ENCODE data around the gene CCNI2. TPM values are rescaled to one million over a fixed set of nuclear protein-coding genes. Genes with fewer than 3 reads are reported as not detected.

CCNI2 gene
- total RNA-seq, 1 donor from 2014 or later: not detected

DNA sequence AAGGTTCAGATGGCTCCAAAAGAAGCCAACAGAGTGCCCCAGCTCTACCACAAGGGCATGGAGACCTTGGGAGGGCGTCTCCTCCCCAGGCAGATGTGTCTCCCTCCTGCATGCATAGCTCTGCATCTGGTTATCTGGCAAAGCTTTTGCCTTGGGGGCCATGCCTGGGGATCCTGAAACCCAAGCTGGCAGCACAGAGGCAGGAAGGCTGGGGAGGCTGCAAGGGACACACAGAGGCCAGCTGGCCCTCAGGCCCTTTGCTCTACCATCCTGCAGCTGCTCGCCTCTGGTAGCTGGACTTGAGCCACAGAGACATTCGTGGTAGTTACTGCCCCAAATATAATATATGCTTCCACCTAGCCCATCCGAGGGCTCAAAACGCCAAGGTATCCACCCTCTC is 25.9 kb downstream of the CCNI2 start:
- DNase-seq (ENCODE audit: low spot score in 2 of 2): no peak
- peak overlapping the region; percentile 87 to 96 for H3K27ac ChIP-seq
- no peaks in the 10 kb centered on the region for H3K36me3 ChIP-seq
- H3K4me3 ChIP-seq: no peak overlapping the region
- H3K27me3 ChIP-seq: no peaks in the 10 kb centered on the region
- intact Hi-C loops (cut with DNase I): no loop called here
- TF ChIP-seq, protein P1, sequence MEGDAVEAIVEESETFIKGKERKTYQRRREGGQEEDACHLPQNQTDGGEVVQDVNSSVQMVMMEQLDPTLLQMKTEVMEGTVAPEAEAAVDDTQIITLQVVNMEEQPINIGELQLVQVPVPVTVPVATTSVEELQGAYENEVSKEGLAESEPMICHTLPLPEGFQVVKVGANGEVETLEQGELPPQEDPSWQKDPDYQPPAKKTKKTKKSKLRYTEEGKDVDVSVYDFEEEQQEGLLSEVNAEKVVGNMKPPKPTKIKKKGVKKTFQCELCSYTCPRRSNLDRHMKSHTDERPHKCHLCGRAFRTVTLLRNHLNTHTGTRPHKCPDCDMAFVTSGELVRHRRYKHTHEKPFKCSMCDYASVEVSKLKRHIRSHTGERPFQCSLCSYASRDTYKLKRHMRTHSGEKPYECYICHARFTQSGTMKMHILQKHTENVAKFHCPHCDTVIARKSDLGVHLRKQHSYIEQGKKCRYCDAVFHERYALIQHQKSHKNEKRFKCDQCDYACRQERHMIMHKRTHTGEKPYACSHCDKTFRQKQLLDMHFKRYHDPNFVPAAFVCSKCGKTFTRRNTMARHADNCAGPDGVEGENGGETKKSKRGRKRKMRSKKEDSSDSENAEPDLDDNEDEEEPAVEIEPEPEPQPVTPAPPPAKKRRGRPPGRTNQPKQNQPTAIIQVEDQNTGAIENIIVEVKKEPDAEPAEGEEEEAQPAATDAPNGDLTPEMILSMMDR (IDR thresholded peaks at IDR 0.05): no peak
- no peaks in the 10 kb centered on the region for H3K9me3 ChIP-seq
- H3K4me1 ChIP-seq: peaks cover 37 to 57% of the 10 kb centered on the region in 2 donors

DNA sequence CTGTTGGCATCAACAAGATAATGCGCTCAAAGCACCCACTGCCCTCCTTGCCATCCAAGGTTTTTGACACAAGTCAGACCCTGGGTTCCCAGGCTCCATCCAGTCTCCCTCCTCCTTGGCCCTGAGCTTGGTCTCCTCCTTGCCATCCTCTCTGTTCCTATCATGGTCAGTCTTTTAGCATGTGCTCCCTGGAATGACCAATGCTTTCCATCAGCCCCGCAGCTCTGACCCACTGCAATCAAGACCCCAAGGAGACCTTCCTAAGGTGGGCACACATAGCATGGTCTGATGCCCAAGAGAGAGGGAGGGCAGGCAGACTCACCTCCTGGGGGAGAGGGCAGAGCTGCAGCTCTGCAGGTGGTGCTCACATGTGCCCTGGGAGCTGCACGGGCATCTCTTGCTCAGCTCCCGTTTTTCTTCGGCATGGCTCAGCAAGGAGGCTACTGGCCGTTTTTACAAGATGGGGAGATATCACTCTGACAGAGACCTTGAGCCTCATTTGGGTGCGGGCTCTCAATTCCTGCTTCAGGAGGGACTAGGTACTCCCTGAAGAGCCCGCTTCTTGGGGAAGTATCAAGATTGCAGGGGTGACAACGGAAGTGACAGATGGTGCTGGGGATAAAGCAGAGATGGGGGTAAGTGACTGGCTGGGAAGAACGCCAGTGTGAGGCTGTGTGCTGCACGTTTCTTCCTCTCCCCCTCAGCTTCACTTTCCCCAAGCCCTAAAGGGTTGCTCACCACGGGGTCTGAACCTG is 26.6 kb downstream of the CCNI2 start:
- DNase-seq (ENCODE audit: low spot score in 2 of 2): no peak
- H3K4me3 ChIP-seq: peak overlapping the region in 1 of 2 donors; percentile 66
- no peaks in the 10 kb centered on the region for H3K9me3 ChIP-seq
- H3K36me3 ChIP-seq: no peaks in the 10 kb centered on the region
- no peaks in the 10 kb centered on the region for H3K27me3 ChIP-seq
- TF ChIP-seq, protein P1 (IDR thresholded peaks at IDR 0.05): no peak
- H3K4me1 ChIP-seq: peaks cover 31 to 50% of the 10 kb centered on the region in 2 donors
- H3K27ac ChIP-seq: peak overlapping the region; percentile 87 to 96
- intact Hi-C loops (cut with DNase I): no loop called here

DNA sequence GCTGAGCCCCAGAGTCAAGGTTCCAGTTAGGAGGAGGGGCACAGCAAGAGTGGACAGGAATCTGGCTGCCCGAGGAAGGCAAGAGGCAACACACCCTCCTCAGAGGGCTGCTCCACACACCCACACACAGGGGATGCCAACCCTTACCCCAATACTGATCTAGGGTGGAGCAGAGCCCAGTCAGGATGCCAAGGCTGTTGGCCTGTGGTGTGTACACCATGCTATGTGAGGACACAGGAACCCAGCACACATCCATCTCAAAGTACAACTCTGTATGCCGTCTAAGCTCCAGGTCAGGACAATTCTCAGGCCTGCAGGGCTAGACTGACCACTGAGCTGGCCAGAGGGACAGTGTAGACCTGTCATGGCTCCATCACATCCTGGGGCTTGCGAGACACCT is 27.2 kb downstream of the CCNI2 start:
- H3K27me3 ChIP-seq: no peaks in the 10 kb centered on the region
- TF ChIP-seq, protein P1 (IDR thresholded peaks at IDR 0.05): no peak
- H3K9me3 ChIP-seq: no peaks in the 10 kb centered on the region
- peak overlapping the region in 1 of 2 donors; percentile 66 for H3K4me3 ChIP-seq
- intact Hi-C loops (cut with DNase I): no loop called here
- H3K4me1 ChIP-seq: peaks cover 25 to 44% of the 10 kb centered on the region in 2 donors
- DNase-seq (ENCODE audit: low spot score in 2 of 2): no peak
- H3K36me3 ChIP-seq: no peaks in the 10 kb centered on the region
- H3K27ac ChIP-seq: peak overlapping the region; percentile 87 to 96

DNA sequence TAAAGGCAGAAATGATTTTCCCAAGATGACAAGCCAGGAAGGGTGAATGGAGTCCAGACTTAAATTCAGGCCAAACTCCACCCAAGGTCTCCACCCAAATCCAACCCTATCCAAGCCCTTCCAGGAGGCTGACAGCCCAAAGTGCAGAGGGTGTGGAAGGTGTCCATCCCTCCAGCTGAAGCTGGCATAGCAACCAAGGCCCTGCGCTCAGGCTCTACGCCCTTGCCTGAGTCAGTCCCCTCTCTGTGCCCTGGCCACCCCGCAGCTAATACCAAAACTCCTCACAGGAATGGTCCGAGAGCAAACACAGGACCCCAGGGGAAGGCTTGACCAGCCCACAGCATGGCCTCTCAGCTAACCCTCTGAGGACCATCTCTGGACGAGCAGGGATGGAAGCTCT is 27.7 kb downstream of the CCNI2 start:
- H3K4me3 ChIP-seq: peak overlapping the region in 1 of 2 donors; percentile 66
- intact Hi-C loops (cut with DNase I): loop anchor here (5.0 kb wide), 2 partner anchors 37 to 38 kb away; partner anchors contain the start of genes KIF3A and SOWAHA
- no peaks in the 10 kb centered on the region for H3K9me3 ChIP-seq
- no peak for DNase-seq (ENCODE audit: low spot score in 2 of 2)
- TF ChIP-seq, protein P1 (IDR thresholded peaks at IDR 0.05): no peak
- no peaks in the 10 kb centered on the region for H3K27me3 ChIP-seq
- H3K27ac ChIP-seq: peak overlapping the region; percentile 87 to 96
- no peaks in the 10 kb centered on the region for H3K36me3 ChIP-seq
- H3K4me1 ChIP-seq: peaks cover 24 to 46% of the 10 kb centered on the region in 2 donors

DNA sequence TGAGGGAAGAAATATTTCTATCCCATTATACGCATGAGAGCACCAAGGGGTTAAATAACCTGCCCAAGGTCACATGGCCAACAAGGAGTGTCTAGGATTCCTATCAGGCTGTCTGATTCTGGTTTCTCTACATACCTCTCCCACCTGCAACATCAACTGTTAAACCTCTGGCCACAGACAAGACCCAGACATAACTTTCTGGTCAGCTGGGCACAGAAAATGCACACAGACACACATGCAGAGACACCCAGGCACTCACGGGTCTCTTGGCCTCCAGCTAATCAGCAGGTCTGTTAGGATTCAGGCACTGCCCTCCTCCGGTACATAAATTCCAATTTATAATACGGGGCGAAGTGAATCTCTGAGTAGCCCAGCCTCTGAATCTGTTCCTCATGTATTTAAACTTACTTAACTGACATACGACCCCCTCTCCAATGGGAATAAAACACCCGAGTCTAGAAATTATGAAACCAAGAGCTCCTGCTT is 28.3 kb downstream of the CCNI2 start:
- Histone ChIP-seq H3K27ac (peak overlapping the region; percentile 87 to 96), H3K27me3 (no peaks in the 10 kb centered on the region), H3K9me3 (no peaks in the 10 kb centered on the region), H3K4me3 (peak overlapping the region; percentile 66 to 86), H3K4me1 (peaks cover 20 to 43% of the 10 kb centered on the region in 2 donors), H3K36me3 (no peaks in the 10 kb centered on the region)
- TF ChIP-seq, protein P1 (IDR thresholded peaks at IDR 0.05): no peak
- intact Hi-C loops (cut with DNase I): loop anchor here (5.0 kb wide), 2 partner anchors 37 to 38 kb away; partner anchors contain the start of genes KIF3A and SOWAHA
- no peak for DNase-seq (ENCODE audit: low spot score in 2 of 2)

All from ascending aorta (tissue), 2 donors.